ENCODE measurements around the gene GPR137C. TPM values are rescaled to one million over a fixed set of nuclear protein-coding genes. Genes with fewer than 3 reads are reported as not detected.

Gene GPR137C
- total and polyA plus RNA-seq, 10 of the 15 experiments (the other 5 are each of a cell fraction or from before 2014, with no cell fraction given): 0.03 to 0.72 (median 0.22) TPM

GRCh38 chr14:52538623-52539022, 14.0 kb upstream of the GPR137C start:
- FAIRE-seq (no peak), DNase-seq (ENCODE audit: low read depth, low spot score) (no peak), ATAC-seq (no peak)
- POLR2A ChIA-PET: no interaction called here
- Histone ChIP-seq H3K4me3 (no peak overlapping the region), H3K4me2 (ENCODE audit: control insufficient read depth, insufficient read depth) (no peak overlapping the region), H2AFZ (ENCODE audit: control insufficient read depth, low read depth, low read length) (no peak overlapping the region), H3K9ac (ENCODE audit: control insufficient read depth, insufficient read depth, low read length) (no peak overlapping the region), H3K79me2 (ENCODE audit: control insufficient read depth, insufficient read depth, low read length) (no peaks in the 10 kb centered on the region), H4K20me1 (ENCODE audit: control insufficient read depth, insufficient read depth) (no peaks in the 10 kb centered on the region), H3K27ac (ENCODE audit: control insufficient read depth, insufficient read depth) (no peak overlapping the region), H3K4me1 (ENCODE audit: control insufficient read depth, insufficient read depth, low read length) (no peaks in the 10 kb centered on the region), H3K9me3 (replicated peaks; ENCODE audit: control insufficient read depth, insufficient read depth, low read length) (no peaks in the 10 kb centered on the region), H3K36me3 (ENCODE audit: control insufficient read depth in 2 of 2, insufficient read depth in 2 of 2, low read length in 1 of 2) (no peaks in the 10 kb centered on the region; a peak in 1 of 4 replicates), H3K27me3 (replicated peaks in 1 of 2; ENCODE audit: control insufficient read depth in 2 of 2, insufficient read depth in 2 of 2, low read length in 1 of 2) (no peaks in the 10 kb centered on the region)
- SMC1A ChIA-PET (ENCODE audit: uncharacterized antibody, unreplicated experiment): no interaction called here
- in situ Hi-C loops (cut with MboI) (no loop called here), intact Hi-C loops (cut with micrococcal nuclease; ENCODE audit: unreplicated experiment) (no loop called here)
- WGBS (ENCODE audit: insufficient coverage, insufficient replicate concordance, low lambda C conversion rate, missing lambda C conversion rate): 31% methylated on average over 2 of the region's 2 CpGs
- CTCF ChIA-PET: interaction anchor here (1.0 kb wide), 1 partner anchor 14 kb away, joined by 4 read pairs; the partner anchor contains the start of genes GPR137C and TXNDC16
- BruUV-seq (replicated peaks): no TSS peak
- RAD21 ChIA-PET (ENCODE audit: unreplicated experiment): no interaction called here
- no peak for TF ChIP-seq ZNF592 (IDR thresholded peaks at IDR 0.05)
- TF ChIP-seq CHD4 (IDR thresholded peaks at IDR 0.05): no peak
- TF ChIP-seq SPI1 (IDR thresholded peaks at IDR 0.05; ENCODE audit: borderline replicate concordance, insufficient read depth, low read depth, low read length): peak; percentile 20; the same call in 1 of the 2 replicates
- no peak for TF ChIP-seq JUNB (IDR thresholded peaks at IDR 0.05)

Data from GM12878 (cell line).